Measurements from ENCODE around the gene HNRNPDL. TPM values are rescaled to one million over a fixed set of nuclear protein-coding genes. Genes with fewer than 3 reads are reported as not detected.
A peak's percentile ranks its signal among the peaks of the same experiment; 100 is the strongest.
"Not testable (repeated sequence)": the region's sequence is repeated elsewhere in the genome, so short reads cannot be mapped to it uniquely, and the experiment has no call there.

HNRNPDL gene
- total RNA-seq, 2 experiments from 2014 or later, result 461 to 467 TPM

DNA sequence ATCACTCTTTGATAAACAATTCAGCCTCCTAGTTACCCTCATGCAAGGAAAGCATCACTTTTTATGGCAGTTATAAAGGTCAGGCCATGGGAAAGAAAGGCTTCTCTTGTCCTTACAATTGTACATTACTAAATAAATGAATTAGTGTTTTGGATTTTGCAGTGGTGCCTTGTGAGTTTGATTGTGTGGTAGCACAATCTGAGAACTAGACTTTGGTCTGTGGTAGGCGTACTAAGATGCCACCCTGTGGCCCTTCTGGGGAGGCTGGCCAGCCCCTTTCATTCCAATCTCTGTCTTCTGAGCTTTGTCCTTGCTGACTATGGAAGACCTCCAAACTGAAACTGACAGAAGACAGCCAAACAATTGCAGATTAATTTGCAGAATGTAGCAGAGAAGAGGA lies 41.9 kb downstream of the HNRNPDL start:
- TF ChIP-seq, protein P1, sequence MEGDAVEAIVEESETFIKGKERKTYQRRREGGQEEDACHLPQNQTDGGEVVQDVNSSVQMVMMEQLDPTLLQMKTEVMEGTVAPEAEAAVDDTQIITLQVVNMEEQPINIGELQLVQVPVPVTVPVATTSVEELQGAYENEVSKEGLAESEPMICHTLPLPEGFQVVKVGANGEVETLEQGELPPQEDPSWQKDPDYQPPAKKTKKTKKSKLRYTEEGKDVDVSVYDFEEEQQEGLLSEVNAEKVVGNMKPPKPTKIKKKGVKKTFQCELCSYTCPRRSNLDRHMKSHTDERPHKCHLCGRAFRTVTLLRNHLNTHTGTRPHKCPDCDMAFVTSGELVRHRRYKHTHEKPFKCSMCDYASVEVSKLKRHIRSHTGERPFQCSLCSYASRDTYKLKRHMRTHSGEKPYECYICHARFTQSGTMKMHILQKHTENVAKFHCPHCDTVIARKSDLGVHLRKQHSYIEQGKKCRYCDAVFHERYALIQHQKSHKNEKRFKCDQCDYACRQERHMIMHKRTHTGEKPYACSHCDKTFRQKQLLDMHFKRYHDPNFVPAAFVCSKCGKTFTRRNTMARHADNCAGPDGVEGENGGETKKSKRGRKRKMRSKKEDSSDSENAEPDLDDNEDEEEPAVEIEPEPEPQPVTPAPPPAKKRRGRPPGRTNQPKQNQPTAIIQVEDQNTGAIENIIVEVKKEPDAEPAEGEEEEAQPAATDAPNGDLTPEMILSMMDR (IDR thresholded peaks at IDR 0.05), result peak; percentile 28
- ATAC-seq (ENCODE audit: poor library complexity), result no peak
- intact Hi-C loops (cut with DNase I, micrococcal nuclease), result no loop called here
- Mint-ChIP-seq H3K4me3 (no peak overlapping the region), H3K36me3 (ENCODE audit: low read depth) (no peaks in the 10 kb centered on the region), H3K4me1 (ENCODE audit: low read depth) (no peaks in the 10 kb centered on the region), H3K27me3 (no peaks in the 10 kb centered on the region), H3K9me3 (no peaks in the 10 kb centered on the region), H3K27ac (no peak overlapping the region)
- Histone ChIP-seq H3K9me3 (ENCODE audit: control insufficient read depth in 1 of 2, insufficient read depth in 1 of 2, low read length in 2 of 2) (no peaks in the 10 kb centered on the region), H3K4me3 (ENCODE audit: low read length) (no peak overlapping the region), H3K4me1 (ENCODE audit: insufficient read depth, low read length) (no peaks in the 10 kb centered on the region), H3K27me3 (ENCODE audit: control insufficient read depth in 1 of 2, insufficient read depth in 2 of 2, low read length in 2 of 2) (no peaks in the 10 kb centered on the region), H3K36me3 (ENCODE audit: insufficient read depth, low read length) (no peaks in the 10 kb centered on the region), H3K27ac (ENCODE audit: low read depth in 1 of 2, low read length in 2 of 2) (no peak overlapping the region)
- CTCF ChIA-PET, result no interaction called here
- POLR2A ChIA-PET, result no interaction called here
- DNase-seq, result peak in 1 of 14 experiments; percentile 20

DNA sequence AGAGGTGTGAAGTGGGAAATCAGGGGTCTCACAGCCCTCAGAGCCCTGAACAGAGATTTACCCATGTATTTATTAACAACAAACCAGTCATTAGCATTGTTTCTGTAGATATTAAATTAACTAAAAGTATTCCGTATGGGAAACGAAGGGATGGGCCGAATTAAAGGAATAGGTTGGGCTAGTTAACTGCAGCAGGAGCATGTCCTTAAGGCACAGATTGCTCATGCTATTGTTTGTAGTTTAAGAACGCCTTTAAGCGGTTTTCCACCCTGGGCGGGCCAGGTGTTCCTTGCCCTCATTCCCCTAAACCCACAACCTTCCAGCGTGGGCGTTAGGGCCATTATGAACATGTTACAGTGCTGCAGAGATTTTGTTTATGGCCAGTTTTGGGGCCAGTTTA lies 44.0 kb downstream of the HNRNPDL start:
- CTCF ChIA-PET, result interaction anchor here (1.3 kb wide), 1 partner anchor 11 kb away, joined by 3 read pairs; no protein-coding TSS in a partner anchor
- H3K36me3 ChIP-seq (ENCODE audit: insufficient read depth, low read length); ATAC-seq (ENCODE audit: poor library complexity); H3K36me3 Mint-ChIP-seq (ENCODE audit: low read depth); H3K4me1 ChIP-seq (ENCODE audit: insufficient read depth, low read length); intact Hi-C loops (cut with DNase I, micrococcal nuclease); H3K27ac Mint-ChIP-seq; DNase-seq; H3K27ac ChIP-seq (ENCODE audit: low read depth in 1 of 2, low read length in 2 of 2); H3K4me1 Mint-ChIP-seq (ENCODE audit: low read depth); H3K9me3 Mint-ChIP-seq; H3K27me3 ChIP-seq (ENCODE audit: control insufficient read depth in 1 of 2, insufficient read depth in 2 of 2, low read length in 2 of 2); H3K9me3 ChIP-seq (ENCODE audit: control insufficient read depth in 1 of 2, insufficient read depth in 1 of 2, low read length in 2 of 2); H3K4me3 Mint-ChIP-seq; H3K27me3 Mint-ChIP-seq; H3K4me3 ChIP-seq (ENCODE audit: low read length): not testable (repeated sequence)
- POLR2A ChIA-PET, result interaction anchor here (0.9 to 1.2 kb wide), 3 partner anchors 9 to 44 kb away, joined by 3 to 8 read pairs (median 3); partner anchors contain the start of genes ENOPH1, HNRNPD and HNRNPDL

DNA sequence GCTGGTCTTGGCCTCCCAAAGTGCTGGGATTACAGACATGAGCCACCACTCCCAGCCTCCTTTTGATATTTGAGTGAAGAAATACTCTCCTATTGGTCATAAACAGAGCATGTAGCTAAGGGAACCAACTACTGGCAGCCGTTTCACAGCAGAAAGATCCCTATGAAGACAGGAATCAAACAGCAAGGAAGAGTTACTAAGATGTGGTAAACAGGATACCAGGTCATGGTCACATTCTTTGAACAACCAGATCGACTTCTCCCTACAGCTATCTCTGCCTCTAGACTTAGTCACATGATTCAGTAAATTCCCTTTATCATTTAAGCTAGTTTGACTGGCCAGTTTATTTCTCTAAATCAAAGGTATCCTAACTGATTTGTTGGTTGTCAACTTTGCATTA lies 47.5 kb downstream of the HNRNPDL start:
- Histone ChIP-seq H3K9me3 (ENCODE audit: control insufficient read depth in 1 of 2, insufficient read depth in 1 of 2, low read length in 2 of 2) (no peaks in the 10 kb centered on the region), H3K27me3 (ENCODE audit: control insufficient read depth in 1 of 2, insufficient read depth in 2 of 2, low read length in 2 of 2) (no peaks in the 10 kb centered on the region), H3K4me1 (ENCODE audit: insufficient read depth, low read length) (no peaks in the 10 kb centered on the region), H3K27ac (ENCODE audit: low read depth in 1 of 2, low read length in 2 of 2) (no peak overlapping the region), H3K36me3 (ENCODE audit: insufficient read depth, low read length) (no peaks in the 10 kb centered on the region), H3K4me3 (ENCODE audit: low read length) (no peak overlapping the region)
- Mint-ChIP-seq H3K27me3 (no peaks in the 10 kb centered on the region), H3K4me3 (no peak overlapping the region), H3K36me3 (ENCODE audit: low read depth) (no peaks in the 10 kb centered on the region), H3K9me3 (no peaks in the 10 kb centered on the region), H3K27ac (no peak overlapping the region), H3K4me1 (ENCODE audit: low read depth) (peaks cover 19% of the 10 kb centered on the region)
- CTCF ChIA-PET, result no interaction called here
- POLR2A ChIA-PET, result interaction anchor here (2.0 to 2.4 kb wide), 2 partner anchors 45 to 47 kb away, joined by 5 to 9 read pairs; partner anchors contain the start of gene HNRNPDL
- TF ChIP-seq, protein P1 (IDR thresholded peaks at IDR 0.05), result no peak
- ATAC-seq (ENCODE audit: poor library complexity) (no peak), DNase-seq (no peak)
- intact Hi-C loops (cut with DNase I, micrococcal nuclease), result no loop called here

GRCh38 chr4:82381661-82382296 lies 48.5 kb downstream of the HNRNPDL start:
- peaks cover 0 to 3% of the 10 kb centered on the region in 2 experiments for H3K9me3 ChIP-seq (ENCODE audit: control insufficient read depth in 1 of 2, insufficient read depth in 1 of 2, low read length in 2 of 2)
- H3K27me3 ChIP-seq (ENCODE audit: control insufficient read depth in 1 of 2, insufficient read depth in 2 of 2, low read length in 2 of 2), result no peaks in the 10 kb centered on the region
- no peak overlapping the region for H3K27ac ChIP-seq (ENCODE audit: low read depth in 1 of 2, low read length in 2 of 2)
- DNase-seq (no peak), ATAC-seq (ENCODE audit: poor library complexity) (no peak)
- H3K4me3 ChIP-seq (ENCODE audit: low read length), result no peak overlapping the region
- Mint-ChIP-seq H3K36me3 (ENCODE audit: low read depth) (no peaks in the 10 kb centered on the region), H3K27ac (no peak overlapping the region), H3K4me3 (no peak overlapping the region), H3K4me1 (ENCODE audit: low read depth) (peaks cover 22% of the 10 kb centered on the region), H3K27me3 (no peaks in the 10 kb centered on the region), H3K9me3 (no peaks in the 10 kb centered on the region)
- peaks cover 3% of the 10 kb centered on the region for H3K4me1 ChIP-seq (ENCODE audit: insufficient read depth, low read length)
- no peaks in the 10 kb centered on the region for H3K36me3 ChIP-seq (ENCODE audit: insufficient read depth, low read length)
- ChIA-PET CTCF (no interaction called here), POLR2A (interaction anchor here (2.0 kb wide), 2 partner anchors 46 to 48 kb away, joined by 5 to 7 read pairs; partner anchors contain the start of gene HNRNPDL)
- intact Hi-C loops (cut with DNase I, micrococcal nuclease), result no loop called here
- TF ChIP-seq, protein P1 (IDR thresholded peaks at IDR 0.05), result no peak

All from CD4-positive, alpha-beta T cell (primary cell).